Breast epithelium (tissue), 4 donors: Measurements from ENCODE around the gene RAB27A. TPM values are rescaled to one million over a fixed set of nuclear protein-coding genes. Genes with fewer than 3 reads are reported as not detected.

Experiments
- DNase-seq, 2 donors: peaks; one replicate each; pipeline ENCODE4 v3.0.0-alpha.2; 2019; ENCODE audit warnings: low spot score in 2 of 2
- H3K27ac ChIP-seq, 2 donors: fragments of 200-600 bp; sonication (generic) in 1 of 2; one replicate each; pipeline ENCODE4 v1.5.1; 2016 to 2019; ENCODE audit warnings: mild to moderate bottlenecking in 1 of 2
- H3K27me3 ChIP-seq, 2 donors: fragments of 200-600 bp; sonication (generic) in 1 of 2; one replicate each; pipeline versions ENCODE4 v1.5.1 to v1.6.0; 2017 to 2019; ENCODE audit warnings: control low read depth in 1 of 2, mild to moderate bottlenecking in 1 of 2
- H3K36me3 ChIP-seq: fragments of 200-600 bp; one replicate; pipeline ENCODE4 v1.5.1; 2019
- H3K4me1 ChIP-seq, 2 donors: fragments of 200-600 bp; sonication (generic); one replicate each; pipeline ENCODE4 v1.5.1; 2016 to 2019; ENCODE audit warnings: control low read depth in 1 of 2
- H3K4me3 ChIP-seq, 3 donors: fragments of 200-600 bp; sonication (generic); 1 replicate in 2 of 3; 2 replicates in 1 of 3; pipeline ENCODE4 v1.5.1; 2016 to 2019; ENCODE audit warnings: mild to moderate bottlenecking in 3 of 3, moderate library complexity in 2 of 3
- H3K9me3 ChIP-seq, 2 donors: fragments of 200-600 bp; sonication (generic) in 1 of 2; one replicate each; pipeline ENCODE4 v1.5.1; 2016 to 2019; ENCODE audit warnings: control low read depth in 1 of 2
- CTCF ChIP-seq, 3 donors: fragments of 450-650 bp; IDR thresholded peaks; one replicate each; pipeline ENCODE4 v1.5.1; 2016 to 2017; ENCODE audit warnings: antibody characterized with exemption in 3 of 3, mild to moderate bottlenecking in 3 of 3, moderate library complexity in 3 of 3
- POLR2A ChIP-seq: fragments of 450-650 bp; IDR thresholded peaks from one replicate; pipeline ENCODE4 v1.6.1; 2016; ENCODE audit warnings: antibody characterized with exemption, mild to moderate bottlenecking, moderate library complexity
- POLR2AphosphoS5 ChIP-seq, 3 donors: sonication (generic); formaldehyde crosslinking; IDR thresholded peaks; one replicate each; pipeline ENCODE4 v1.6.1; 2017; ENCODE audit warnings: antibody characterized with exemption in 3 of 3
- intact Hi-C: fragments of 100-400 bp; cut with DNase I; formaldehyde crosslinking; loops from one replicate; pipeline ENCODE4 v1.15.1; 2023; ENCODE audit warnings: low total_unique reads
- total RNA-seq, 3 donors: library from RNA; depleted of rRNA; stranded (reverse); fragments of >200 nt; gene quantifications; one replicate each; pipeline ENCODE4 v1.1.0, GENCODE V29; 2016

The RAB27A gene
- total RNA-seq, 3 donors from 2014 or later, result 7.4 to 21.3 (median 18.3) TPM

GRCh38 chr15:55322467-55322866 is 32.9 kb upstream of the RAB27A start:
- intact Hi-C loops, result loop anchor here (10.0 kb wide), 1 partner anchor 1942 kb away; no protein-coding TSS in a partner anchor
- Histone ChIP-seq H3K36me3 (no peaks in the 10 kb centered on the region), H3K4me3 (no peak overlapping the region), H3K4me1 (no peaks in the 10 kb centered on the region), H3K27ac (no peak overlapping the region), H3K9me3 (no peaks in the 10 kb centered on the region), H3K27me3 (no peaks in the 10 kb centered on the region)
- TF ChIP-seq POLR2AphosphoS5 (IDR thresholded peaks at IDR 0.05), result no peak
- no peak for TF ChIP-seq CTCF (IDR thresholded peaks at IDR 0.05)
- TF ChIP-seq POLR2A, result no peak
- no peak for DNase-seq

- Histone ChIP-seq H3K27ac (no peak overlapping the region), H3K9me3 (no peaks in the 10 kb centered on the region), H3K4me3 (no peak overlapping the region), H3K4me1 (no peaks in the 10 kb centered on the region), H3K36me3 (no peaks in the 10 kb centered on the region), H3K27me3 (no peaks in the 10 kb centered on the region)
- intact Hi-C loops, result loop anchor here (10.0 kb wide), 1 partner anchor 1944 kb away; no protein-coding TSS in a partner anchor
- TF ChIP-seq CTCF (IDR thresholded peaks at IDR 0.05), result no peak
- no peak for TF ChIP-seq POLR2AphosphoS5 (IDR thresholded peaks at IDR 0.05)
- no peak for TF ChIP-seq POLR2A
- DNase-seq, result no peak
Measured at GRCh38 chr15:55320963-55321362, 31.4 kb upstream of the RAB27A start.

GRCh38 chr15:55320238-55320550 is 30.6 kb upstream of the RAB27A start:
- H3K27me3 ChIP-seq, result no peaks in the 10 kb centered on the region
- no peaks in the 10 kb centered on the region for H3K36me3 ChIP-seq
- H3K4me3 ChIP-seq, result peak overlapping the region in 2 of 3 donors; percentile 69 to 79
- intact Hi-C loops, result loop anchor here (10.0 kb wide), 1 partner anchor 1945 kb away; no protein-coding TSS in a partner anchor
- H3K27ac ChIP-seq, result no peak overlapping the region
- DNase-seq, result no peak
- H3K4me1 ChIP-seq, result no peaks in the 10 kb centered on the region
- H3K9me3 ChIP-seq, result no peaks in the 10 kb centered on the region
- no peak for TF ChIP-seq CTCF (IDR thresholded peaks at IDR 0.05)
- TF ChIP-seq POLR2A, result no peak
- no peak for TF ChIP-seq POLR2AphosphoS5 (IDR thresholded peaks at IDR 0.05)

- Histone ChIP-seq H3K9me3 (no peaks in the 10 kb centered on the region), H3K36me3 (no peaks in the 10 kb centered on the region), H3K27me3 (no peaks in the 10 kb centered on the region), H3K4me1 (no peaks in the 10 kb centered on the region), H3K27ac (peak overlapping the region in 1 of 2 donors; percentile 92), H3K4me3 (peak overlapping the region; percentile 69 to 89 (median 79))
- no peak for DNase-seq
- intact Hi-C loops, result loop anchor here (10.0 kb wide), 1 partner anchor 1945 kb away; no protein-coding TSS in a partner anchor
- TF ChIP-seq POLR2A (no peak), POLR2AphosphoS5 (IDR thresholded peaks at IDR 0.05) (no peak), CTCF (IDR thresholded peaks at IDR 0.05) (no peak)
Measured at GRCh38 chr15:55319537-55320237, 30.1 kb upstream of the RAB27A start.
